Islet precursor cell (in vitro differentiated cells): ENCODE measurements around the gene MVB12B.
"Not testable (repeated sequence)": the region's sequence is repeated elsewhere in the genome, so short reads cannot be mapped to it uniquely, and the experiment has no call there.

Experiments used
- DNase-seq: peaks from one replicate; pipeline ENCODE4 v3.0.0-alpha.2; 2018

The MVB12B gene

DNA sequence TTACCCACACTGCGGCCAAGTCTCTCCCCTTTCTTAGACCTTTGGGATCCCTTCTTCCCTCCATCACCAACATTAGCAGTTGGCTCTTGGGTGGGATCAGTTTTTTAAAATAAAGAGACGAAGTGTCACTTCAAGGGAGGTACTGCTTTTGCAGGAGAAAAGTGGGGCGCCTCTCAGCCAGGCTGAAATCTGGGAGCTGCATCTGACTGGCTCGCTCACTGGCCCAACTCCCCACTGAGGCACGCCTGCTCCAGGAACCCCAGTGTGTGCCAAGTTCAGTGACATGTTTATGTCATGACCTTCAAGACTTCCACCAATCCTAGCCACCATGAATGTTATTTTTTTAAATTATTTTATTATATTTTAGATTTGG is 130.5 kb downstream of the MVB12B start:
- no peak for DNase-seq

DNA sequence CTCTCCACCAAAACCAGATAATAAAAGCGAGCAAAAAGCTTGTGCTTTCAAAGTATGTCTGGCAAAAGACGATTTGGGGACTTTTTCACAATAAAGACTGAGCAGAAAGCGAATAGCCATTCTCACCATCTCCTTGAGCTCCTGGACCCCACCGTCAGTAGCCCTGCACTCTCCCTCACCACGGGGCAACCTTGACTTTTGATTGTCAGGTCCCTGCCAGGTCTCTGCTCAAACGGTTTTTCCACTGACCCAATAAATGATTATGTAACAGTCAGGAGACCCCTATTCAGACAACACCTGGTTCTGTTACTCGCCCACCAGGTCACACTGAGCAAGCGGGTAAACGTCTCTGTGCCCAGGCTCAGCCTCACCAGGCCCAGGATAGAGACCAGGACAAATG is 131.3 kb downstream of the MVB12B start:
- peak; percentile 27 for DNase-seq

DNA sequence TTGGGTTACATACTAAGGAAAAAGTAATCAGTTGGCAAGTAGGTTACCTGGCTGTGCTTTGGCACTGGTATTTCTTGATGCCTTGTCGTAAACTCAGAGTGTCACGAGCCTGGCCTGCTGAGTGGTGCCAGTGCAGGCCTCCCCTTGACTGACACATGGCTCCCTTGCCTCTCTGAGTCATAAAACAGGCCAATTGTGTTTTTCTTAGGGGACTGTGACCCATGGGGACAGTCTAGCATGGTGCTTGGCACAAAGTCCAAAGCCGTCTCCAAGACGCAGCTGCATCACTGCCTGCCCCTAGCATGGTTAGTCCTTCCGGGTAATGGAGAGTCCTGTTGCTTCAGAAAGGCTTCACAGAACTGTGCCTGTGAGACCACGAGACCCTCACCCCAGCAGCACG is 132.5 kb downstream of the MVB12B start:
- DNase-seq = peak; percentile 43

DNA sequence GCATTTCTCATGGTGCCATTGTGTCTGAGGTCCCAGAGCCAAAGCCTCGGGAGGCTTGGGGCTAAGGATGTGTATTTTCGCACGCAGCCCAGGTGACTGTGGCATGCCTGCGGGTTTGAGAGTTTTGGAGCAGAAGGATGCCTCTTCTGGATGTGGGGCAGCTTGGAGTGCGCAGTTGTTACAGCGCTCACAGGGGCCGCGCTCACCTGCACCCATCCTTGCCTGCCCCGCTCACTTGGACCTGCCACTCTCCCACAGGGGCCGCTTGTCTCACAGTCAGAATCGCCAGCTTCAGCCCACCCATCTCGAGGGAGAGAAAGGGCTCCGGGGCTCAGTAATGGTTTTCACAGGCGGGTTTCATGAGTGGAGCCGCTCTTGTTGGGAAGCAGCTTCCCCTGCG is 132.9 kb downstream of the MVB12B start:
- DNase-seq = peak; percentile 34

DNA sequence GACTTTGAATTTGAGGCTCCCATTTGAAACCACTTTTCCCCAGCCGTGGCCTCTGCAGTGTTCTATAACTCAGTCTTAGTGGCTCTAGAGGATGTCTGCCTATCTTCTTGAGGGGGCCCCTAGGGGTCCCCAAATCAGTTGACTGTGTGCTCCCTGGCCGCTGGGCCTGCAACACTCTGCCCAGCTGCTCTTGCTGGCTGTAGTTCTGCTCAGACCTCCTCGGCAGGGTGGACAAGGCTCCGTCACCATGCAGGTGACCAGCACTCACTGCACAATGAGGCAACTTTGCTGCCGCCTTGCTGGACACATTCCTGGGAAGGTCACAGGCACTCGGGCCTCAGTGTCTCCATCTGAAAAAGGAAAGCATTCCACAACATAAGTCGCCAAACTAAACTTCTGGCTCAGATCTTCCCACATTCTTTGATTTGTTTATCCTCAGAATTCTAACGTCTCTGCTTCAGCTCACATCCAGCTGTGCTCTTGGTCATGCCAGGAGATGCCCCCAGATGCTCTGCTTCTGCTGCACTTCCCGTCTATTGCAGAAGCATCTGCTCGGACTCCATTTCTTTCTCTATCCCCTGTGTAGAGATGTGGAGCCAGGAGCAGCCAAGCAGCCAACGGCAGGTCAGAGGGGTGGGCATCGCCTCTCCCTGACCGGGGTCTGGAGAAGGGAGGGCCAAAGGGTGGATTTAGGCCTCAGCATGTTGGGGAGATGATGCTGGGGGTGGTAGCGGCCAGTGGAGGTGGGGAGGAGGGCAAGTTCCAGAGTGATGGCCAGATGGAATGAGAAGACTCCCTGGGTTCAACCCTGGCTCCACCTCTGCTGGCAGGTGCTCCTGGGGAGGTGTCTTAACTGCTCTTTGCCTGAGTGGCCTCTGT is 133.6 kb downstream of the MVB12B start:
- DNase-seq = peak; percentile 43

DNA sequence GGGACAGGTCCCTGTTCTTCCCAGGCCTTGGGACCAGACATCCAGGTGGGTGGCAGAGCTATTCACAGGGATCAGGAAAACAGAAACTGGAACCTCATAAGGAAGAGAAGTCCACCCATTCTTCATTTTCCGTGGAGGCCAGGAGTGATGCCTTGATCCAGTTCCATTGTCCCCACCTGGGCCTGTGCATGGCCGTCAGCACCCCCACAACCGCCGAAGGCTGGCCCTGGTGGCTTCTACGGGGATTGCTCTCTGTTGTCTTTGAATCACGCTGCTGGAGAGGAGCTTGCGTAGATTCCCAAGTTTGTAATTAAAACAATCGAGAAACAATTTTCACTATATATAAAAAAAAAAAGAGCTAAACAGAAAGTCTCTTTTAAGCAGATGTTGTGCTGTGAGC is 134.4 kb downstream of the MVB12B start:
- peak; percentile 28 for DNase-seq

DNA sequence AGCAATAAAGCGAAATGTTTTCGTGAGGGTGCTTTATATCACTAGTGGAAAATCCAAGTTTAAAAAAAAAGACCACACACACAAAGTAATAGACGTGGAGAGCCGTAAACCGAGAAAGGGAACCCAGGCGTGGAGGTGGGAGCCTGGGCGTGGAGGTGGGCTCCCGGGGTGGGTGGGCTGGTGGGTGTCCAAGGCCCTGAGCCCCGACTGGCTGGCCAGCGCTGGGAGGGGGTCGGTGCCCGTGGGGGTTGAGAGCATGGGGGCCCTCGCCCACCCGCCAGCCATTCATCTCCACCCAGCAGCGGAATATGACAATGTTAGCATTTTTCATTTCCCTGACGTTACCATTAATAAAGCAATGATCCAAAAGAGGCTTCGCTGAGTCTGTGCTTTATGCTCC is 135.0 kb downstream of the MVB12B start:
- DNase-seq = peak; percentile 24

DNA sequence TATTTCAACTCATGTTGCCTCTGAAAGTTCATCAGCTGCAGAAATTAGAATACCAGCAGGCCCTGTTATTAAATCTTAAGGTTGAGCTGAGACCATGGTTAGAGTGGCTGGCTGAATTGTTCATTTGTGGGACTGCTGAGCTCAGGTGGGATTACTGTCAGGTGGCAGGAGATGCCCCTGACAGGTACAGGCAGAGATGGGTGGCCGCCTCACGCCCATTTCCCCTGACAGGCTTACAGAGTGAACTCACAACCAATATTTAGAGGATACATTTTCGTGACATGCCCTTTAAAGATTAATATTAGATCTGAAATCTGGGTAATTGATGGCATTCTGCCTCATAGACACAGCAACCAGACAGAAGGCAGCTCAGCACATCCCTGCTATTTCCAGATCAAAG is 136.0 kb downstream of the MVB12B start:
- peak; percentile 37 for DNase-seq

DNA sequence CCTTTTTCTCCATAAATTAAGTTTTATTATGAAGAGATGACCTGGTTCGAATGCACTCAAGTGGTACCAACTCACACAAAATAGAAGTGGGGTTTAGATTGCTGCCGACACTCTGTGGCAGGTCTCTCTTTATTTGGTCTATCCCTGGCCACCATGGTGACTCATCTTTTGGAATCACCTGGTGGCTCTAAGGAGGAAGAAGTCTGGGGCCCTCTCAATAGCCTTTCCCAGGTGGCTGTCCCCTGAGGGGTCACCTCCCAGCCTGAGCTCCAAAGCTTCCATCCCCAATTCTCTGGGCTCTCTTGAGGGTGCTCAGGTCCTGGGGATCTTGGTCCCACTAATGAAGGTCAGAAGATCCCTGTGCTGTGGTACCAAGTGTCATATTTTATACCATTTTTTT is 136.8 kb downstream of the MVB12B start:
- DNase-seq = no peak

DNA sequence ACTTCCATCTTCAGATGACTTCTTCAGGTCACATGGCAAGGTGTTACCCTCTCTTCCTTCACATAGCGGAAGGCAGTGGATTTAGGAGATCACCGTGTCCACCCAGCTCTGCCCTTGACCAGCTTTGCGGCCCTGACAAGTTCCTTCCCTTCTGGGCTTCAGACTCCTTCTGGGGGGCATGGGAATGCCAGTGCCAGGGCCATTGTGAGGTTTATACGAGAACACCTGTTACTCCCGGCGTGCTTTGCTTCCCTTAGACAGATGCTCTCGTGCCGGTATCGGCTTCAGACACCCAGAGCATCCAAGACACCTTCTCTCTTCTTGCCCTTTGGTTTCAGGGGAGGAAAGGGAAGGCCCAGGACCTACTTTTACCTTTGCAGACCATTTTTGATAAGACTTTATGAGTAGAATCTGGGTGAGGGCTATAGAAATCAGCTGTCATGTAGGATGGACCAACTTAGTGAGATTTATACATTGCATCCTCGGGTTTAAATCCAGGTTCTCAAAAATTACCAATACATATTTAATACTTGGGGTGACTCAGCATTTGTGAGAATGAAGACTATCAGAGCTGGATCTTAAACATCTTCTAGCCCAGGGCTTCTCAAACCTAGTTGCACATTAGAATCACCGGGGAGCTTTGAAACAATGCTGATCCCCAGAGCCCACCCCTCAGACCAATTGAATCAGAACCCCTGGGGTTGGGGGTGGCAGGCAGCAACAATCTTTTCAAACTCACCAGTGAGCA is 138.2 kb downstream of the MVB12B start:
- peak; percentile 21 for DNase-seq

DNA sequence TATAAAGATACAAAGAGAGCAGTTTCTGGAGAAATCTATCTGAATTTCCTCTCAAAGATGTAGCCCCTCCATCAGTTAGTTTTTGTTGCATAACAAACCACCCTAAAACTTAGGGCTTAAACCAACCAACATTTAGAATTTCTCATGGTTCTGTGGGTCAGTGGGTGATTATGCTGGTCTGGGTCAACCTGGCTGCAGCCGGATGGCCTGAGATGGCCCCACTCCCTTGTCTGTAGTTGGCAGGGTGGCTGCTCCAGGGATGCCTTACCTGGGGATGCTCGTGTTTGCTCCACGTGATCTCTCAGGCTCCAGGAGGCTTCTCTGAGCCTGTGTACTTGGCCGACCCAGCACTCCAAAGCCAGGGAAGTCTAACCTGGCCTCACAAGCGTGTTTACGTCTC is 139.3 kb downstream of the MVB12B start:
- no peak for DNase-seq

DNA sequence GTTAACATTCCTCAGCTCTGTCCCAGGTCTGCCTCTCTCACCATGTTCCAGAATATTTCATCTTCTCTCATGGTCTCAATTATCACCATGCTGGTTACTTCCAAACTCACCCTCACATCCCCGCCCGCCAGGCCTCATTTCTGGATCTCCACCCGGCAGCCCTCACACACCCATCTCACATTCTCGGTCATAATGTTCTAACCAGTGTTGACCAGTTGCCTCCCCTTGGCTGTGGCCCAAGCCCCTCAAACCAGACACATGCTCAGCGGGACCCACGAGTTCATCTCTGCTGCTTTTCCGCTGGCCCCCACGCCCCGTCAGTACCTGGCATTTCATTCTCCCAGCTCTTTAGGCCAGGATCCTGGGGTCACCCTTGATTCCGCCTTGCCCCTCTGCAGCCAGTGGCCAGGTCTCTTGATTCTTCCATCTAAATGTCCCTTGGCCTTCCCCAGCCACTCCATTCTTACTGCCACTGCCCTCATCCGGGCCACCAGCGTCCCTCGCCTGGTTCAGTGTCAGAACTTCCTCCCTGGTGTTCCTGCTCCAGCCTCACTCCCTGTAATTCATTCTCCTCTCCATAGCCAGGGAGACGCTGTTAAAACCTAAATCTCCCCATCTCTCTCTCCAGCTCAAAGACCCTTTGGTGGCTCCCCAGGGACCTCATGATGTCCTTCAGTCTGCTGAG is 141.7 kb downstream of the MVB12B start:
- DNase-seq = no peak

DNA sequence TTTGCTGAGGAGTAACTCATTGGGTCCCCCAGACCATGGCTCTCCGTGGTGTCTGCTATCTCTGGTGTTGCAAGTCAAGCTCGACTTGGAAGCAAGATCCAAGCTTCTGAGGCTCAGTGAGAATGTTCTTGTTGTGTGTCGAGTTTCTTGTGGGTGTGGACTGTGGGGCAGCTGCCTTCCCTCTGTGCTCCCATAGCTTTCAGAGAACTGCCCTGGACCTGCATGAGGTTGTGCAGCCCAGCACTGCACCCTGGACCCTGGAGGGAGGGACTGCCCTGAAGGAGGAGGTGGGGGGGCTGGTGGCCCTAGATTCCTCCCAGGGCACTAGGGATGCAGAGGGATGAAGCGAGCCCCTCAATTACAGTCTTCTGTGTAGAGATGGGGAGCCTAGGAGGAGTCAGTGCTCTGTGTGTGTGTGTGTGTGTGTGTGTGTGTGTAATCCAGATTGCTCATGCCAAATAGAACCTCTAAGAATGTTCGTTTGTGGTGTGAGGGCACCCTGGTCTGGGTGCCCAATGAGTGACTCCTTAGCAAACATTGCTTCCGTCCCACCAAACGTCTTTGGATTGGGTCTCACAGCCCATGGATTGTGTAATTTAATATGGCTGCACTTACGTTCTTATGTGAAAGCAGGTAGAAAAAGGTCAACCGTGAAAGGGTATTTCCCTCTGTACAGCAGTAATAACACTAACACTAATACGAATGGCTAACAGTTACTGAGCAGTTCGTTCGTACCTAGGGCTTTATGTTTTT is 143.8 kb downstream of the MVB12B start:
- DNase-seq = no peak

DNA sequence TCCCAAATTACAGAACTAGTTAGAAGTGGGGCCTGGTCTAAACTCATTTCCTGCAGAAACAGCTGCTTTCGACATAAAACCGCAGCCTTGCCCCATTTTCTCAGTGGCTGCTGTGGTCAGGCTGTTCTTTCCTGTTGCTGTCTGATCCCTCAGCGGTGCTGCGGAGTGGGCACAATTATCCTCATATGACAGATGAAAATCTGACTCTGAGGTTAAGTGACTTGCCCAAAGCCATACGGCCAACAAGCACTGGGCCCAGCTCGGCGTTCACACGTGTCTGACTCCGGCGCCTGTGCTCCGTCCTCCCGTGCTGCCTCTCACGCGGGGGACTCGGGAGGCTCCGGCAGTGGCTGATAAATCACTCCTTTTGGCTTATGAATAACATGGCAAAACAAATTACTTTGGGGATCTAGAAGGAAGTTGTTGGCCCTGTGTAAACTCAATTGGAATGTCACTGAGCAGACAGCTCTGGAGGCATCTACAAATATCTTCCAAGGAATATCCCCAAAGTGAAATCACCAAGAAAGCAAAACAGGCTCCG is 144.5 kb downstream of the MVB12B start:
- DNase-seq = no peak

DNA sequence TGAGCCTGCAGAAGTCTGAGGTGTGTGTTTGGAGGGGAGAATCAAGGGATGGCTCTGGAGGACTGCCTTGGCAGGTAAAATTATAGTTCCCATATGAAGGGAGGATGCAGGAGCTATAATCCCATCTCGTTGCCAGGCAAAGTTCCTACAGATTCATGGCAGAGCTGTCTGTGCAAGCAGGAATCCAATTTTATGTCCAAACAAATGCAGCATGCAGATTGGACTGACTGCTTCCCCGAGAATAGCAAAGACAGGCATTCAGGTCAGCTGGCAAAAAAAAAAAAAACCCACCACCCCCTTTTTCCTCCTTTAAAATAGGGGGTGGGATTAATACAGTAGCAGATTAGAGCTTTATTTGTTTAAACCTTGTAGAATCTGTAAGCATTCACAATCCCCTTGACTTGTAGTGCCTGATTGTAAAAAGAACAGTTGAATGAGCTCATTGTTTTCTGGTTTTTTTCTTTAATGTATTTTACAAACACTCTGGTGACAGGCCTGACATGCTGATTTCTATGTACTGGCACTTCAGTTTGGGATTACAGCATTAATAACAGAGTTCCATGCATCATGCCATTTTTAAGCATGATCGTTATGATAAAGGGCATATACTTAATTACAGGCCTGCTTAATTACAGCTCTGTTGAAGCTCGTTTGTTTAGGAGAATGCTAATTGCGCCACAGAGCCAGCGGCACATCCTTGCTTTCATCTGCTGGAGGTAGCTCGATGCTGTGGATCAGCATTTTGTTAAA is 145.7 kb downstream of the MVB12B start:
- no peak for DNase-seq

DNA sequence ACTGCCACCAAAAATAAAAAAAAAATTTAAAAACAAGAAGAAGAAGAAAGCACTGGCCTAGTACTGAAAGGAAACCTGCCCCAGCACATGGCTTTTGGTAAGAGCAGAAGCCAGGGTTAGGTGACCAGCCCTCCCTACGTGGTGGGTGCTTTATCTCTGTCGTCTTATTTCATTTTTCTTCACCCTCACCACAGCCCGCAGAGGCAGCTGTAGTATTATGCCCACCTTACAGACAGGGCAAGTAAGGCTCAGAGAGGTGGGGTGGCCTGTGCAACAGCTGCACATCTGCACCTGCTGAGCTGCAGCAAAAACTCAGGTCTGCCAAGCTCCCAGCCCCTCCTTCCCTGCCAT is 146.3 kb downstream of the MVB12B start:
- no peak for DNase-seq

DNA sequence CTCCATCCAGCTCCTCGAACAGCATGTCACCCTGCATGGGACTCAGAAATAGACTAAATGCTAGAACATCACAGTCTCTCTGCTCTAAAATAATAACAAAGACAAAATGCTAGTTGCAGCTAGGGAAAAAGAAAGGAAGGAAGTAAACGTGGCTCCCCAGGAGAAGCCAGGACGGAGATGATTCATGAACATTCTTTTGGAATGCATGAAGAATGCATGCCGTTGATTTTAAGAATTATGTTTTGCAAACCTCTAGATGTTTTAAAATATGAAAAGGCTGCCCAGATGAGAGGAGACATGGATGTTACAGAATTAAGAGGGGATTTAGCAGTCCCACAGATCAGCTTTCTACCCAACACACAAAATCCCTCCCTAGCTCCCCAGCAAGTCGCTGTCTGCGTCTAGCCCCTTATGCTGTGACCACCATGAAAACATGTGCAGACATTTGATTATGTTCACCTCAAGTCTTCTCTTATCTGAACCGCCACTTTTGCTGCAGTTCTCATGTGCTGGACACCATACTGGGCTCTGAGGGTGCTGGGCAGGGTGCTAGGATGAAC is 147.7 kb downstream of the MVB12B start:
- no peak for DNase-seq

DNA sequence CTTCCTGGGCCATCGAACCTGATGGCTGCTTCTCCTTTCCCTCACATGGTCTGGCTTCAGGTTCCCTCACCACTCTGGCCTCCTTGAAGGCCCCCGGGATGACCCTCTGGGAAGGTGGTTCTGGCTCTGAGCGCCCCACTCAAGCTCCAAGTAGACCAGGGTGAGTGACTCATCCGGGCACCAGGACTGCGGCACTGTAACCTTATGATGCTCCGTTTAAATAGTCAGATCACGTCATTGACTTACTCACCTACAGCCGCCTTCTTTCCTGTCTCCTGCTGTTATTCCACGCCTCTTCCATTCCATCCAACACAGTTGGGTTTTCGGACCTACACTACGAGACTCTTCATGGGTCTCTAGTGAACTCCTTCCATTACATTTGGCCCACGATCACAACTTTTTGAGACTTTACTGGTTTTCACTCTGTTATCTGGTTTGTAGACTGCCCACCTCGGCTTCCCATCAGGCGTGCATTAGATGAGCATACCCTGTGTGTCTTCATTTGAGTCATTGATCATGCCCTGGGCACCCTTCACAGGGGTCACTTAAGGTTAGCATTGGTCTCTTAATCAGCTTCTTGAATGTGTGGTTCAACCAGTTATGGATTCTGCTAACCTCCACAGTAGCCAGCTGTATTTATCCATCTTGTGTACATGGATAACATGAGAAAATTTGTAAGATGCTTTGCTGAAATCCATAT is 148.3 kb downstream of the MVB12B start:
- DNase-seq = no peak

DNA sequence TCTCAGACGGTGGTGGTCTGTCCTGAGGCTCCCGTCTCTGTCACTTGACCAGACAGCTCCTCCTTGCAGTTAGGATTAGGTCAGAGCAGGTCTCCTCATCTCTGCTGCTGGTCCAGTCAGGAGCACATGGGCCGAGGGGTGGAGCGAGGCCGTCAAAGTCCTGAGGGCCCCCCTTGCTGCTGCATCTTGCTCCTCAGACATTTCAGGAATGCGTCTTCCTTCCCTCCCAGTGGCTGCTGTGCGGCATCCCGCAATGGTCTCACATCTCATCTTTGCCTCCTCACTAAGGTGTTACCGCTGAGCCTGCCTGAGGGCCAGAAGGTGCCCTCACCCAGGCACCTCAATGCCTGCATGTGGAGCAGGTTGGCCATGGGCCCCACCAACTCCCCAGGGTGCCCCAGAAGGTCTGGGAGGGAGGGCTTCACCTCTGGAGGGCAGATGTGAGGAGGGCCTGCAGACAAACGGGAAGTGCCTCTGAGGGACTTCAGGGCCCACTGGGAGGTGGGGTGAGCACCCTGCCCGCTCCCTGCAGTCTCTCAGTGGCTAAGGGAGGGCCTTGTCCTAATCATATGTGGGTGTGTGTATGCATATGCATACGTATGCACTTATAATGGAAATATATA is 149.4 kb downstream of the MVB12B start:
- peak; percentile 62 for DNase-seq

DNA sequence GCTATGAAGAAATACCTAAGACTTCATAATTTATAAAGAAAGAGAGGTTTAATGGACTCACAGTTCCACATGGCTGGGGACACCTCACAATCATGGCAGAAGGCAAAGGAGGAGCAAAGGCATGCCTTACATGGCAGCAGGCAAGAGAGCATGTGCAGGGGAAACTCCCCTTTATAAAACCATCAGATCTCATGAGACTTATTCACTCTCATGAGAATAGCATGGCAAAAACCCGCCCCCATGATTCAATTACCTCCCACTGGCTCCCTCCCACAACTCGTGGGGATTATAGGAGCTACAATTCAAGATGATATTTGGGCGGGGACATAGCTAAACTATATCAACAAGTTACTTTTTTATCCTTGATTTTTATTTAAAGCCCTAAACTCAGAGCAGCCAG is 150.8 kb downstream of the MVB12B start:
- not testable (repeated sequence) for DNase-seq
